ENCODE measurements around the gene SETDB1.

- TF ChIP-seq, protein P1, sequence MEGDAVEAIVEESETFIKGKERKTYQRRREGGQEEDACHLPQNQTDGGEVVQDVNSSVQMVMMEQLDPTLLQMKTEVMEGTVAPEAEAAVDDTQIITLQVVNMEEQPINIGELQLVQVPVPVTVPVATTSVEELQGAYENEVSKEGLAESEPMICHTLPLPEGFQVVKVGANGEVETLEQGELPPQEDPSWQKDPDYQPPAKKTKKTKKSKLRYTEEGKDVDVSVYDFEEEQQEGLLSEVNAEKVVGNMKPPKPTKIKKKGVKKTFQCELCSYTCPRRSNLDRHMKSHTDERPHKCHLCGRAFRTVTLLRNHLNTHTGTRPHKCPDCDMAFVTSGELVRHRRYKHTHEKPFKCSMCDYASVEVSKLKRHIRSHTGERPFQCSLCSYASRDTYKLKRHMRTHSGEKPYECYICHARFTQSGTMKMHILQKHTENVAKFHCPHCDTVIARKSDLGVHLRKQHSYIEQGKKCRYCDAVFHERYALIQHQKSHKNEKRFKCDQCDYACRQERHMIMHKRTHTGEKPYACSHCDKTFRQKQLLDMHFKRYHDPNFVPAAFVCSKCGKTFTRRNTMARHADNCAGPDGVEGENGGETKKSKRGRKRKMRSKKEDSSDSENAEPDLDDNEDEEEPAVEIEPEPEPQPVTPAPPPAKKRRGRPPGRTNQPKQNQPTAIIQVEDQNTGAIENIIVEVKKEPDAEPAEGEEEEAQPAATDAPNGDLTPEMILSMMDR (IDR thresholded peaks at IDR 0.05): no peak
- TF ChIP-seq POLR2A (IDR thresholded peaks at IDR 0.05): no peak
Measured at GRCh38 chr1:150895618-150896017, 30.5 kb upstream of the SETDB1 start.
